Loucy (cell line): Measurements from ENCODE around the gene C2CD5.

Experiments
- H2AFZ ChIP-seq: fragments of 200-600 bp; sonication (generic); 2 replicates; pipeline ENCODE4 v1.6.0; 2016; ENCODE audit warnings: antibody characterized with exemption, mild to moderate bottlenecking, low read length, moderate library complexity
- H3F3A ChIP-seq: fragments of 200-600 bp; 2 replicates; pipeline ENCODE4 v1.6.0; 2016; ENCODE audit warnings: antibody characterized with exemption, low read depth, mild to moderate bottlenecking
- H3K27me3 ChIP-seq: fragments of 200-600 bp; sonication (generic); 2 replicates; pipeline ENCODE4 v1.6.1; 2014; ENCODE audit warnings: low read length, mild to moderate bottlenecking; ENCODE audit not compliant: insufficient read depth, poor library complexity, severe bottlenecking
- H3K36me3 ChIP-seq: fragments of 200-600 bp; sonication (generic); 2 replicates; pipeline ENCODE4 v1.6.1; 2016; ENCODE audit warnings: low read length; ENCODE audit not compliant: insufficient read depth
- H3K4me1 ChIP-seq: fragments of 200-600 bp; sonication (generic); 2 replicates; pipeline ENCODE4 v1.5.1; 2014; ENCODE audit warnings: low read length, mild to moderate bottlenecking; ENCODE audit not compliant: insufficient read depth, poor library complexity, severe bottlenecking
- H3K4me2 ChIP-seq: fragments of 200-600 bp; sonication (generic); 2 replicates; pipeline ENCODE4 v1.6.0; 2014; ENCODE audit warnings: antibody characterized with exemption, low read length, low read depth, mild to moderate bottlenecking; ENCODE audit not compliant: poor library complexity, severe bottlenecking
- H3K4me3 ChIP-seq: fragments of 200-600 bp; sonication (generic); 2 replicates; pipeline ENCODE4 v1.5.1; 2014; ENCODE audit warnings: low read length, mild to moderate bottlenecking, mixed read lengths; ENCODE audit not compliant: poor library complexity, severe bottlenecking
- H3K79me2 ChIP-seq: fragments of 200-600 bp; sonication (generic); 2 replicates; pipeline ENCODE4 v1.6.1; 2014; ENCODE audit warnings: low read length; ENCODE audit not compliant: insufficient read depth
- H3K9ac ChIP-seq: fragments of 200-600 bp; sonication (generic); 2 replicates; pipeline ENCODE4 v1.6.0; 2014; ENCODE audit warnings: mild to moderate bottlenecking, low read depth, low read length, moderate library complexity; ENCODE audit not compliant: poor library complexity, severe bottlenecking
- H3K9me2 ChIP-seq: fragments of 200-600 bp; sonication (generic); replicated peaks from 2 replicates; pipeline ENCODE4 v1.6.1; 2016; ENCODE audit warnings: low read depth, low read length, mixed read lengths
- H3K9me3 ChIP-seq: fragments of 200-600 bp; sonication (generic); 2 replicates; pipeline ENCODE4 v1.6.1; 2014; ENCODE audit warnings: mild to moderate bottlenecking, antibody characterized with exemption, low read length, low read depth; ENCODE audit not compliant: insufficient read depth
- H4K20me1 ChIP-seq: fragments of 200-600 bp; sonication (generic); 2 replicates; pipeline ENCODE4 v1.6.0; 2014; ENCODE audit warnings: antibody characterized with exemption, low read length, mild to moderate bottlenecking; ENCODE audit not compliant: insufficient read depth, poor library complexity, severe bottlenecking
- CTCF ChIP-seq: fragments of 200-600 bp; sonication (generic); conservative IDR thresholded peaks from 2 replicates; pipeline ENCODE4 v1.5.1; 2014; ENCODE audit warnings: mild to moderate bottlenecking, antibody characterized with exemption, low read length
- EZH2phosphoT487 ChIP-seq: fragments of 200-600 bp; IDR thresholded peaks from 2 replicates; pipeline ENCODE4 v1.6.1; 2018; ENCODE audit warnings: antibody characterized with exemption, mild to moderate bottlenecking, moderate library complexity, borderline replicate concordance

C2CD5 gene

GRCh38 chr12:22529281-22530060, 14.9 kb downstream of the C2CD5 start:
- Histone ChIP-seq H3K36me3 (peaks cover 41% of the 10 kb centered on the region), H3K4me3 (no peak overlapping the region), H3K9me2 (no peaks in the 10 kb centered on the region), H3K9ac (no peak overlapping the region), H3K4me1 (no peaks in the 10 kb centered on the region), H3K4me2 (no peak overlapping the region), H3K27me3 (no peaks in the 10 kb centered on the region), H3K79me2 (peaks cover 10% of the 10 kb centered on the region; the same call in 1 of the 2 replicates), H2AFZ (no peak overlapping the region), H3K9me3 (no peaks in the 10 kb centered on the region), H3F3A (no peaks in the 10 kb centered on the region), H4K20me1 (peaks cover 14% of the 10 kb centered on the region)
- TF ChIP-seq EZH2phosphoT487: no peak
- peak; percentile 83 for TF ChIP-seq CTCF

- no peaks in the 10 kb centered on the region for H3K9me2 ChIP-seq
- no peaks in the 10 kb centered on the region for H3K27me3 ChIP-seq
- H4K20me1 ChIP-seq: peaks cover 11% of the 10 kb centered on the region
- H3F3A ChIP-seq: no peaks in the 10 kb centered on the region
- no peak for TF ChIP-seq CTCF
- TF ChIP-seq EZH2phosphoT487: no peak
- no peak overlapping the region for H3K4me3 ChIP-seq
- peaks cover 9% of the 10 kb centered on the region; the same call in 1 of the 2 replicates for H3K79me2 ChIP-seq
- H3K9me3 ChIP-seq: no peaks in the 10 kb centered on the region
- H2AFZ ChIP-seq: no peak overlapping the region
- no peaks in the 10 kb centered on the region for H3K4me1 ChIP-seq
- H3K36me3 ChIP-seq: peaks cover 43% of the 10 kb centered on the region
- no peak overlapping the region for H3K9ac ChIP-seq
- H3K4me2 ChIP-seq: no peak overlapping the region
Measured at GRCh38 chr12:22527999-22528398, 16.3 kb downstream of the C2CD5 start.

GRCh38 chr12:22526836-22527235, 17.5 kb downstream of the C2CD5 start:
- Histone ChIP-seq H3K27me3 (no peaks in the 10 kb centered on the region), H3F3A (no peaks in the 10 kb centered on the region), H3K4me1 (no peaks in the 10 kb centered on the region), H3K9ac (no peak overlapping the region), H3K9me3 (no peaks in the 10 kb centered on the region), H4K20me1 (peaks cover 11% of the 10 kb centered on the region), H2AFZ (no peak overlapping the region), H3K79me2 (peaks cover 9% of the 10 kb centered on the region; the same call in 1 of the 2 replicates), H3K4me3 (no peak overlapping the region), H3K4me2 (no peak overlapping the region), H3K36me3 (peaks cover 41% of the 10 kb centered on the region), H3K9me2 (no peaks in the 10 kb centered on the region)
- TF ChIP-seq CTCF: no peak
- no peak for TF ChIP-seq EZH2phosphoT487
